Tongue (tissue), 2 donors: Measurements from ENCODE around the gene THRB. TPM values are rescaled to one million over a fixed set of nuclear protein-coding genes. Genes with fewer than 3 reads are reported as not detected.

Source experiments
- DNase-seq: peaks from one replicate; pipeline ENCODE4 v3.0.0-alpha.2; 2015
- total RNA-seq: library from RNA; depleted of rRNA; stranded (reverse); fragments of >200 nt; gene quantifications from one replicate; pipeline ENCODE4 v1.2.3, GENCODE V29; 2014

Gene THRB
- total RNA-seq, 1 donor from 2014 or later = 3.4 TPM

DNA sequence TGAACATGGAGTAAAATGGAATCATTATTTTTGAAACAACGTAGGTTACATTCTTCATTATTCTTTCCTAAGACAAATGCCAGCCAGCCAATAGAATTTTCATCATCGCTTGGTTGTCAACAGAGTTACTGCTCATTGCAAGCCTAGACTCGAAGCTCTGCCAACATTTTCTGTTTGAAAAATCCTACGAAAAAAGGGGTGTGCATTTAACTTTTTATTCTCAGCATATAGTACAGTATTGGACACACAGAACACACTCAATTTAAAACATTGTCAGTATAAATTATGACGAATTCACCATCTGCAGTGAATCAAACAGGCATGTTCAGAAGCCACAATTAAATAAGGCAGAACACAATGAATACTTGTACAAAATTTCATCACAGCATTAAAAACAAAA lies 317.4 kb downstream of the THRB start:
- DNase-seq = no peak

DNA sequence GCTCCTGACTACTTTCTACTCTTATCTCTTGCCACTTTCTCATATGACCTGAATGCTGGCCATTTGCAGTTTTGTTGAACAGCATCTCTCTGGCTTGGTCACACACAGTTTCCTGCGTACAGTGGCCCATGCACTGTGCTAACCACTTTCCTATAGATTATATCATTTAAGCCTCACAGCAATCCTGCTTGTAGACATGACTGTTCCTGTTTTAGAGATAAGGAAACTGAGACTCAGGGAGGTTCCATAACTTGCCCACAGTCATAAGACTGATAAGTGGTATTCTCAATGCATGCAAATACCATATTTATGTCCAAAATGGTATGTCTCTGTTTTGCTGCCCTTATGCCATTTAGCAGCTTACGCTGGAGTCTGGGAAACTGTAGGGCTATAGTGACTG lies 320.0 kb downstream of the THRB start:
- DNase-seq = no peak

DNA sequence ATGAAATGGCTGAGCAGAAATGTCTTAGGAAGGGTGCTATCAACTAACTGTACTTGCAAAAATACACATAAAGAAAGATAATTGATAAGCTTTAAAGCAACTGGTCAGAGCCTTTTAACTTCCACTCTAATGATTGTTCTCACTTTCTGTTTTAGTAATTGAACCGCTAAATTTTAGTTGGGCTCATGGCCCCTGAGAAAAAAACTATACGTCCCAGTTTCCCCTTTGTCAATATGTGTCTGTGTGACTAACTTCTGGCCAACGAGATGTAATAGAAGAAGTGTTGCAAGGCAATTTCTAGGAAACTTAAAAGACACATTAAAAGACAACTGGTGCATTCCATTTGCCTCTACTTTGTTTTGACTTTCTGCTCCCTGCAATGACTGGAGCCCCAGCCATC lies 325.7 kb downstream of the THRB start:
- DNase-seq = no peak

DNA sequence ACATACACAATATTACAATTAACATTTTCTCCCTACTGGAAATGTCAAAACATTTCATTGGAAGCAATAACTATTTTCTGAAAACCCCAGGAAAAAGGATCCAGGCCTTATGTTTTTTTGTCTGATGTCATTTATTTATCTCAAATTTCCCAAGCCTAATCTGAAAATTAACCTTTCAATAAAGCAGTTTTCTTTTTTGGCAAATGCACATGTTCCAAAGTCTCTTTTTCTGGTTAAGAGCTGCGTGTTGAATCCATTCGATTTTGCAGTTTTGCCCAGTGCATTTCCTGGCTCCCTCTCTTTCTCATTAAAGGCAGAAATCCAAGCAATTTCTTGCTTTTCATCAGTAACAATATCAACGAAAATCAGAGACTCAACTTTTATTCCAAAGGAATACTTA lies 327.2 kb downstream of the THRB start:
- peak; percentile 65 for DNase-seq

DNA sequence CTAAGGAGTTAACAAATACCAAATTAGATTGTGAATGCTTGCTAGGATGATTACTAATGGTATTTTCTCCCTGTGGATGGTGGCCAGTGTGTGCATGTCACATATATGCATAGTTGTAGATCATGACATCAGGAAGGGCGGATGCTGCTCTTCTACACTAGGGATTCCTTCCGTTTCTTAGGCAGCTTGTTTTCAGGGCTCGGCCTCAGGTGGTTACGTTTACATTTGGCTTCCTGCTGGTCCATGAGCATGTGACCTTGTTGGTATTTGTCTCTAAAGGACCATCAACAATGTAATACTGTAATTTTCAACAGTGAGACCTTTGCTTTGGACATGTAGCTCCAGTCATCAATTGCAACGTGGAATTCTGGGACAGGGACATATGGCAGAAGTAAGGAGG lies 328.1 kb downstream of the THRB start:
- DNase-seq = no peak

DNA sequence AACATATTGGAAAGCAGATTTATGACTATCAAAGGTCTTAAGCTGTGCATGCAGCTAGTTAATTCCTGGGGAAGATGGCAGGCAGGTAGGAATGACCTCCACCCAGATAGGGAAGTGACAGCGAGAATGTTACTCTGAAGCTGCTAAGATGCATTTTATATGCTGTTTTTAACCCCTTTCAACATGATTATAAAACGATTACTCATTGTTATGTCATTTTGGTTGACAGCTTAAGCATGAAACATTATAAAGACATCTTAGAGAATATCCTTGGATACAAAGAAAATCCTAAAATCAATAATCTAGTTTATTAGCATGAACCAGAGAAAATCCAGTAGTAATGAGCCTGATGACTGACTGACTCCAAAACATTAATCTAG lies 329.1 kb downstream of the THRB start:
- no peak for DNase-seq

DNA sequence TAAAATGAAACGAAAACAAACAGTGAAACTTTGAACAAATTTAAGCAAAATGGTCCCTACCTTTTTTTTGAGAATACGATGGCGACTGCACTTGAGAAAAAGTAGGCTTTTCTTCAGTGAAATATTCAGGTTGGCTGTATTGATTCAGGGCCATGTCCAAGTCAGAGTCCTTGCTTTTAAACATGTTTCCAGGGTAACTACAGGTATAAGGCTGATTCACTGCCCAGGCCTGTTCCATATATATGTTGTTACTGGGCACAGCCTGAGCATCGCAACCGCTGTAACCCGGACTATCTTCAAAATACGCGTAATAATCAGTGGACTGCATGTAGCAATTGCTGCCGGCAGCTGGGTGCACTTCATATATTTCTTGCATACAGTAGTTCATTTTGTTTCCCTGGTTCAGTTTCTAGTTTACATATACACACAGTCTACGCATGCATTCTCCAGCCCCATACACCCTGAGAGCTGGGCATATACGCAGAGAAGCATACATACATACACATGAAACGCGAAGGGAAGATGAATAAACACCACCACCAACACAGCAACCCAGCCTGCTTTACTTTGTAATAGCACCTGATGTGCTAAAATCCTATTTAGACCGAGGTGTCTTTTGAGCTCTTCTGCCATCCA lies 329.6 kb downstream of the THRB start:
- peak; percentile 31 for DNase-seq

DNA sequence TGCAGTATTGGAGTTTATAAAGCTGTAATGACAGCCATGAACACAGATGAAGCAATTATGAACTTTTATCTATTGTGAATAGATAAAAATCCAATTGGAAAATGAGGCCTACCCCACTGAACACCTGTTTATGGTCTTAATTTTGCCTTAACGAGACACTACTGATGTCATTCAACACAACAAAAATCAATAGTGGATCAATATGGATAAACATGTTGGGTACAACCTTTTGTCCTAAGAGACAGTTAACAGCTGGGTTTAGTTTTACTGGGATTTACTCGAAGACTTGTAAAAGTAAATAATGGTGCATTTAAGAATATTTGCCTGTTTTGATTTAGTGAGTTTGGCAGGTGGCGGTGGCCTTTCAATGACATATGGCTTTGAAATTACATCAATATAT lies 331.7 kb downstream of the THRB start:
- no peak for DNase-seq

DNA sequence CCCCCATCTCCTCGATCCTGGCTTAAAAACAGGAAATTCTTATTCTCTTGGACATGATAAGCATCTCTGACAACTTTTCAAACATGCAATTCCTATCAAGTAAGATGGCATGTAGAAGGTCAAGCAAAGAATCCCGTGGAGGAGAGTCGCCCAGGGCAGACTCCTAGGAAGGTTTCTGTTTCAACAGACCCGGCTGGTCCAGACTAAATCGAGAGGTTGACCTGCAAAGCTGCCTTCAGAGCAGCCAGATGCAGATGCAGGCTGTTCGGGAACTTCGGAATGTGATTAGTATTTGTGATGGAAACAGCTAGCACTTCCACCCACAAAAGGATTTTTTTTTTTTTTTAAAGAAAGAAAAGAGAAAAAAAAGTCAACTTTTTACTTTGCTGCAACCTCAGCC lies 332.8 kb downstream of the THRB start:
- no peak for DNase-seq

DNA sequence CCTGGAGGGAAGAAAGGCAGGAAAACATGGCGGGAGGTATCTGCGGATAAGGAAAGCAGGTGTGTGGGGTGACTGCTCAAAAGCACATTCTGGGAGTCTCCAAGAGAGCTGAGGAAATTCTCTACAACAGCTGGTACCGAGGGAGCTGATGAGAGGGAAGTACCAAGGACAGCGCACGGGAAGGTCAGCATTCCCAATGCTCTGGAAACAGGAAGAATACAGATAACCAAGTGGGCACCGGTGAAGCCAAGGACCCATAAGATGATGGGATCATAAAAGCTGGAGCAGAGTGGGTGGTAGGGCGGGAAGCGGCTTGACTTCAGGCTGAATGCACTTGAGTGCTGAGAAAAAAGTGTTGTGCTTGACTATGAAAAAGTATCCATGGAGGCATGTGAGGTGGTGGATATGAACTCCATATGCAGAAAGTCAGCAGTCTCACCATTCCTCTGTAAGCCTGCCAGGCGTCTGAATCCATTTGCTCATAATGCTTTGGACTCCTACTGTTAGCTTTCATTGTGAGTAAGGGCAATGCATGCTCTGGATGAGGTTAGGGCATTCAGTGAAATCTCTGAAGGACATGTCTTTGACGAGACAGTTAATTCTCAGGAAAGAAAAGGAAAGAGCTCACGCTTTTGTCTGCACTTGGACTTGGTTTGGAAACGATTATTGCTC lies 334.1 kb downstream of the THRB start:
- peak; percentile 55 for DNase-seq

DNA sequence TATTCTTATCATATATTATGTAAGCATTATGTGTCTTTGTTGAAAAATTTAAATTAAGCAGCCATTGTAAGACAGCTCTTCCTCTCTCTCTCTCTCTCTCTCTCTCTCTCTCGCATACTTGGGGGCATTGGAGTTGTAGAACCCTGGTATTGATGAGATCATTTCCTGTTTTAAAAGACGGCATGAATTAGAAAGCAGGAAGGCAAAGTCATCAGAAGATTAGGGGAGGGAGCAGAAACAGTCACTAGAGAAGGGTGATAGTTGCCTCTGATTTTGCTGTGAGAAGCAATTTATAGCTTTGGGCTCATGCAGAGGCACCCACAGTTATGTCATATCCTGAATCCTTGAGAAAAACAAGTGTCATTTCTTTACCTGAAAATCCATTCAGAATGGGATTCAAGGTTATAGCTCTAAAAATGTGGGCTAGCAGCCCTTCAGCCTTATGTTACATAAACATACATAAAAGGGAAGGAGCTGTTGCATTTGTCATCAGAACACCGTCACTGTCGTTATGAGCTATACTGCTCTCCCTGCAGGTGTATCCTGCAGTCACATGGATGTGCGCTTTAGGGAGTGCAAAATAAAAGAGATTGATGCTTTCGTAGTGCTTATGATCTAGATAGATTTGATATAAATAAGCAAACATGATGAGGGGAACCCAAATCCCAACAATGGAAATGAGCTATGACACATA lies 335.7 kb downstream of the THRB start:
- no peak for DNase-seq

DNA sequence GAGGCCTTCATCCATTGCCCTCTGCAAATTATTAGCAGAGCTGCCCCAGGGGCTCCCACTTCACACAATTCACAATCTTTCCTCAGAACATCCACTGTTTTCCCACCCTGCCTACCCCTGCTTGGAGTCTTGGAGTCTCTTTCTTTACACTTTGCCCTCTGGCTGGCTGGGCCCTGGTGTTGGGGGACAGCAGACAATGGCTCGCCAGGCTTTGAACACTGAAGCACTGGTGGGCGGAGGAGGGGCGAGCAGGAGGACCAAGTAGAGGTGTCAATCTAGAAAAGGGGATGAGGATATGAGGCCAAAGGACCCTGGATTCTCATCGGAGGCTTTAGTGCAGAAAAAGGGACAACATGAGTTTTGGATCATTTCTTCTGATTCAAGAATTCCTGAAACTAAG lies 337.5 kb downstream of the THRB start:
- no peak for DNase-seq

DNA sequence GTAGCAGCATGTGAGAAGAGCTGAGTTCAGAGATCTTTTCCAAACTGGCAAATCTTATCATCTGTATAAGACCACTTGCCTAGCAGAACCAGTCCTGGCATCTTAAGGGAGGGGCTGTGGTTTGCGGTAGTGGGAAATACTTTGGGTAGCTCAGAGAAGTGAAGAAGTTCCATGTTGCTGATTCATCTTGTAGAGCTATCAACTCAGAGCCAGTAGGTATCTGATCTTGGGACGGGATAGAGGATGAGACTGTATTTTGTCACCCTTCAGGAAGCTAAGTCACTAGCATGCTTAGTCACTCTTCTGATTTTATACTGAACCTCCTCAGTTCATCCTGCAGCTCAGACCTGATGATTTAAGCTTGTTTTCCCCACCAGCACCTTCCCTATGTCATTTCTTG lies 338.2 kb downstream of the THRB start:
- no peak for DNase-seq

DNA sequence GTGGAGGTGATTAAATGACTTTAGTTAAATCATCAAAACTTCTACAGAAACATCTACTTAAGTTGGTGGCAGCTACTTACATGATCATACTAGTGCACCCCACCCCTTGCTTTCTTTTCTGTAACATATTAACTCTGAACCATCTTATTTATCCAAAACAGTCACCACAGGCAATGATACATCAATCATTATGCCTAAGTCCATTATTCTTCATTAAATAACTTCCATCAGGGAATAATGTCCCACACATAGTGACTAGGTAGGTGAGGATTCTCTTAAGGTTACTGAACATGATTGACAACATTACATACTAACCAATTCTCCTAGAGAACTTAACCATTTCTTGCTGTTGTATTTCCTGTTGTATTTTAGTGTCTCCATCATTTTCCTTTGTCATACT lies 339.4 kb downstream of the THRB start:
- DNase-seq = no peak

DNA sequence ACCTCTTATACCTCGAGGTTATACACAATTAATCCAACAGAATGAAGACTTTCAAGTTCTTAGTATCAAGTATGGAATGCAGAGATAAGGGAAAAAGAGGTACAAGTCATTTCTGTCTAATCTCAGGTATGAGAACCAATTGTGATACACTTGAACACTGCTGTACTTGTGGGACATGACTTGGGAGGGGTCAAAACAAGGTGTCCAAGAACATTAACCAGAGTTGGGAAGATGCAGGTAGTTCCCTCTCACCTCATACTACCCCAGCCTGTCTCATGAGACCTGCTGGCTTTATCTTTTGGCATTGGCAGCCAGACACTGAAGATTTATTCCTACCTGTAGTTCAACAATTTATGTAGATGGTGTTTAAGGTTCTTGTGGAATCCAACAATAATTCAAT lies 339.9 kb downstream of the THRB start:
- no peak for DNase-seq

DNA sequence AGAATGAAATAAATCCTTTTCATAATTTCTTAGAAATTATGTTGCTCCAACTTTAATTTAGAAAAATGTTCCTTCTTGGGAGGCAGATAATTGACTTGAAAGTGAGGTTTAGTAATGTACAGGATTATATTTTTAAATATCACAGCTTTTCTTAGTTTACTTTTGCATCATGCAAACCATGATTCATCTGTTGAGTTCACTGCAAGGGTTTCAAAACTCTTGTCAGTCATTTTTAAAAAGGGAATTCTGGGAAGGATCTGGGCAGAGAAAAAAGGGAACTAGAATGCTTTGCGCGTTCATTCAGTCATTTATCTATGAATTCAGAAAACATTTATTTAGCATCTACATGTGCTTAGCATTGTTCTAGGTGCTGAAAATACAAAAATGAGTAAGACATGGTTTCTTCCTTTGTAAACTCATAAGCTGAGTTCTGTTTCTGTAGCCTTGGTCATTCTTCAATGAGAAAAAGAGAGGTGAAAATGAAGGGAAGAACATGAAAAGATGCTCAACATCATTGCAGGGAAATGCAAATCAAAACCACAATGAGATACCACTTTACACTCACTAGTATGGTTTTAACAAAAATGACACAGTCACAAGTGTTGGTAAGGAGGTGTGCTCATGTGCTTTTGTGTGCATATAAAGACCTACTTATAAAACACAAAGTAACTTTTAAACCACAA lies 340.5 kb downstream of the THRB start:
- DNase-seq = no peak

DNA sequence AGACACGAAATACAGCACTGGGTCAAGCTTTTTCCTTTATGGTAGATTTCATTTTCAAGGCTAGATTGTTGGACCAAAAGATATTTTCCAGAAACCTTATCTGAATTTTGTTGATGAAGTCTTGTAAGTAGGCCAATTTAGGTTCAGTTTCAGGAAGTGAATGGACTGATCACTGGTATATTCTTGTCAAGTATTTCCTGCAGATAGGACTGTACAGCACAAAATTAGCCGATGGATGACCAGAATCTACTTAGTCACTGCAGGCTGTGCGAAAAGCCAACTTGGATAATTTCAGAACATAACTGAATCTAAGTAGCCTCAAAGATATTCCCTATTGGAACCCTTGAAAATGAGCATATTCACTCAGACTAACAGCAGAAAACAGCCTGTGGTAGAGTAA lies 343.1 kb downstream of the THRB start:
- no peak for DNase-seq

DNA sequence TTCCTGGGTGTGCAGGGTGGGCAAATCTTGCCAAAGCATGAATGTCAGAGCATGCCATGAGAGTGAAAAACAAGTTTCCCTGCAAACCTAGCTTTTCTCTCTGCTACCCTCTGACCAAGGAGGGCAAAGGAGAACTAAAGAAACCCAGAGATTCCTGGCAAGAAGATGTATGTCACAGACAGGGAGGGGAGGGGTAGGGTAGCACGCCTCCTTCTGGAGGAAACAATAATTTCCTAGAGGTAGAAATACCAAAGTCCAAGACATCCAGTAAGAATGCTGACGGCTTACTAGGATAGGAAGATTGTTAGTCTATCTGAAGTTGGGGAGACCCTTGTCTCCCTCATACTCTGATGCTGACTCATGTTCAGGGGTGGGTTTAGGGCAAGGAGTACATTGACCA lies 345.6 kb downstream of the THRB start:
- no peak for DNase-seq

DNA sequence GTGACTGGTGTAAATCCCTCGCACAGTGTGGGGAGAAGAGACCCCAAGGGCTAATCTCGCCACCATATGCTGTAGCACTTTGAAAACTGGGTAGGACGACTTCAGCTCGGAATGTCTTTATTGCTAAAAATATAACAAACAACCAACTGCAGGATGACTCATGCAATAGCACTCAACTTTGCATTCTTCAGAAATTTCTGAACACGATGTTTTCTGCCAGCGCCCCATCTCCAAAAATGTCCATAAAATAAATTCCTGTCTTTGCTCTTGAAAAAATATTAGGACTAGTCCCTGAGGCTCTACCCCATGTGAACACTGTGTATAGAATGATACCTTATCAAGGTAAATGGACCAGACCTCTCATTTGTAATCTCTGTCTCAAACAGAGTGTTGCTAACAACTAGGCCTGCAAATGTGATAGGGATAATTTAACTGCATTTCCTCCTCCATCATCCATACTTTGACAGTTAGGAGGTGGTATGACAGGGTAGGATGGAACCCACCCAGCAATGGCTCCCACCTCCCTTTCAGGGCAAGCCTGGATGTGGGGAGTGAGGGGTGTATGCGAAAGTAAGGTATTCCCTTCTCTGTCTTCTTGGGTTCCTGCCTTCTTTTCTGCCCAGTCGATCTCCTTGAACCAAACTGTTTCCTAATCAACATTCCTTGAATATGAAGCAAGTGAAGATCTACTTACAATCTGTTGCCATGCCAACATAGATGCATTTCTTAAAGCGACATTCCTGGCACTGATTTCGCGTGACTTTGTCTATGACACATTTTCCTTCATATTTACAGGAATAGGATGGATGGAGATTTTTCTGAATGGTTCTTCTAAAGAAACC lies 348.4 kb downstream of the THRB start:
- no peak for DNase-seq

DNA sequence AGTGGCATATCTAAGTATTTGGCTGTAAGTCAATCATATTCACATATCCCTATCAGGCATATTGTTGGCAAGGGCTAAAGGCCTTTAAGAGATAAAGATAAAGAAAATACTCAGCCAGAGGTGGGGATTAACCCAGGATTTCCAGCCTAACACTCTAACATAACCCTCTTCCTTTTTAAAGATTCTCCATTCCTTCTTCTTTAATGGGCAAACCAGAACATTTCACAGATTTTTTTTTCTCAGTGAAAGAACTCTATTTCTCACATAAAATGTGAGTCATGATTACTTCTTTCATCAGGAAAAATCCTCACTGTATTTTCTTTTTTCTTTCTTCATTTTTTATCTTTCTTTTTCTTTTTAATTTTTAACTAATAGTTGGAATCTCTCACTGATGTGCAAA lies 349.2 kb downstream of the THRB start:
- no peak for DNase-seq

DNA sequence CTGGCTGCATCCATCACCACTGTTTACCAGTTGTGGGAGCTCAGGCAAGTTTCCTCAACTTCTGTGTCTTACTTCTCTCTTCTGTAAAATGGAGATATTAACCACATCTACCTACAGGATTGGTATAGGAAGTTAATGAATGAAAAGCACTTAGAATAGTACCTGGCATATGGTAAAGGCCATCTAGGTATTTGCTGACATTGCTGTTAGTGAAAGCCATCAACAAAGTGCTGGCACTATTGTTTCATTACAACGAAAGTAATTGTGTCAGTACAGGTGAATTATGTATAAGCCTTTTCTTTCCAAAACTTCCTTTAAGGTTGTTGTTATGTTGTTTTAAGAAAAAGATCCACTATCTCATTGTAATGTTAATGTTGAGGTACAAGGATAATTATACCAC lies 352.5 kb downstream of the THRB start:
- no peak for DNase-seq

DNA sequence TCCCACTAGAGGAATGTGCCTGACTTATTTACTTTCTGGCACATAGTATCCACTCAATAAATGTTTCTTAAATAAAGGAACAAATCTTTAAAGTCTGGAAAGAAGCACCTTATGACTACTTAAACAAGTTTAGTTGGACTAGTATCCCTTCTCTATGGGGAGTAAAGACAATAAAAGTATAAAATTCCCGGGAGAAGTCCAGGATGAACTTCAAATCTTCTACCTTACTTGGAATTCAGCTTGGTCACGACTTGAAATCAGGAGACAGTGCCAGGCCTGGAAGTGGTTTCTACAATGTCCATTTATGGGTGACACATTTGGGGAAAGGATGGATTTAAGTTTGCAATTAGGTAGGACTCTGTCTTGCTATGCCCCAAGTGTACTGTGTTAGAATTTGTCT lies 353.1 kb downstream of the THRB start:
- DNase-seq = no peak
